LoVo (cell line): ENCODE measurements around the gene TENM4.
"Not testable (repeated sequence)": the region's sequence is repeated elsewhere in the genome, so short reads cannot be mapped to it uniquely, and the experiment has no call there.

ENCODE experiments used
- DNase-seq: peaks from one replicate; pipeline ENCODE4 v3.0.0-alpha.2; 2016; ENCODE audit warnings: low spot score

TENM4 gene

GRCh38 chr11:78638704-78639380 lies 802.0 kb downstream of the TENM4 start:
- no peak for DNase-seq

GRCh38 chr11:78637527-78637926 lies 803.3 kb downstream of the TENM4 start:
- DNase-seq = not testable (repeated sequence)

GRCh38 chr11:78635814-78636506 lies 804.9 kb downstream of the TENM4 start:
- DNase-seq = no peak

GRCh38 chr11:78633516-78634310 lies 807.1 kb downstream of the TENM4 start:
- no peak for DNase-seq

GRCh38 chr11:78630561-78631303 lies 810.1 kb downstream of the TENM4 start:
- no peak for DNase-seq

- DNase-seq = no peak
Observed at GRCh38 chr11:78630155-78630554, 810.7 kb downstream of the TENM4 start.

- DNase-seq = no peak
Observed at GRCh38 chr11:78622666-78623065, 818.2 kb downstream of the TENM4 start.

- DNase-seq = no peak
Observed at GRCh38 chr11:78620159-78620558, 820.7 kb downstream of the TENM4 start.

GRCh38 chr11:78615724-78616123 lies 825.1 kb downstream of the TENM4 start:
- no peak for DNase-seq

- no peak for DNase-seq
Observed at GRCh38 chr11:78613378-78613813, 827.4 kb downstream of the TENM4 start.

GRCh38 chr11:78612721-78613377 lies 828.0 kb downstream of the TENM4 start:
- no peak for DNase-seq

- not testable (repeated sequence) for DNase-seq
Observed at GRCh38 chr11:78609321-78609720, 831.5 kb downstream of the TENM4 start.

- DNase-seq = no peak
Observed at GRCh38 chr11:78607696-78608095, 833.1 kb downstream of the TENM4 start.

GRCh38 chr11:78606667-78607066 lies 834.2 kb downstream of the TENM4 start:
- DNase-seq = no peak

GRCh38 chr11:78605296-78605695 lies 835.5 kb downstream of the TENM4 start:
- DNase-seq = no peak

- DNase-seq = no peak
Observed at GRCh38 chr11:78603792-78604191, 837.0 kb downstream of the TENM4 start.
